ENCODE measurements around the gene RFX8. TPM values are rescaled to one million over a fixed set of nuclear protein-coding genes. Genes with fewer than 3 reads are reported as not detected.
"Not testable (repeated sequence)": the region's sequence is repeated elsewhere in the genome, so short reads cannot be mapped to it uniquely, and the experiment has no call there.

Gene RFX8
- total RNA-seq, 1 donor from 2014 or later, result 0.49 TPM

DNA sequence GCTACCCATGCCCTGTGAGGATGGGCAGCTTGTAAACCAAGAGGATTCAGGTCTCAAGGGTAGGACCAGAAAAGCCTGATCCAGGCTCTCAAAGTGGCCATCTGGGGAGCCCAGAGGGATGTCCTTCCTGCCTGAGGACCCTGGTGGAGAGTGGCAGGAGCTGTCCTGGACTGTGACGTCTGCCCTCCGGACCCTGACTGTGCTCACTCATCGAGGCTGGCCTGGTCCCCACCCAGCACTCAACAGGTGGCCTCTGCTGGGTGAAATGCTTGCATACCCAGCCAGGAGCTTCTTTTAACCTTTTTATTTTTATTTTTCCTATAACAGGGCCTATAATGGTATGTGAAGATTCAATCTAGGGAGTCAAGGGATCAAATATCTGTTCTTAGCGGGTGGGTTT, 112.1 kb downstream of the RFX8 start:
- Mint-ChIP-seq H3K4me1 (peaks cover 26% of the 10 kb centered on the region), H3K27ac (no peak overlapping the region), H3K4me3 (no peak overlapping the region), H3K9me3 (no peaks in the 10 kb centered on the region), H3K36me3 (ENCODE audit: low read depth) (no peaks in the 10 kb centered on the region), H3K27me3 (peaks cover 14% of the 10 kb centered on the region)
- no peak for DNase-seq
- intact Hi-C loops (cut with micrococcal nuclease), result no loop called here

GRCh38 chr2:101362316-101362715, 112.6 kb downstream of the RFX8 start:
- peak overlapping the region; percentile 55 for H3K4me3 Mint-ChIP-seq
- no peak for DNase-seq
- peaks cover 14% of the 10 kb centered on the region for H3K27me3 Mint-ChIP-seq
- intact Hi-C loops (cut with micrococcal nuclease), result no loop called here
- no peak overlapping the region for H3K27ac Mint-ChIP-seq
- peaks cover 26% of the 10 kb centered on the region for H3K4me1 Mint-ChIP-seq
- H3K9me3 Mint-ChIP-seq, result no peaks in the 10 kb centered on the region
- no peaks in the 10 kb centered on the region for H3K36me3 Mint-ChIP-seq (ENCODE audit: low read depth)

DNA sequence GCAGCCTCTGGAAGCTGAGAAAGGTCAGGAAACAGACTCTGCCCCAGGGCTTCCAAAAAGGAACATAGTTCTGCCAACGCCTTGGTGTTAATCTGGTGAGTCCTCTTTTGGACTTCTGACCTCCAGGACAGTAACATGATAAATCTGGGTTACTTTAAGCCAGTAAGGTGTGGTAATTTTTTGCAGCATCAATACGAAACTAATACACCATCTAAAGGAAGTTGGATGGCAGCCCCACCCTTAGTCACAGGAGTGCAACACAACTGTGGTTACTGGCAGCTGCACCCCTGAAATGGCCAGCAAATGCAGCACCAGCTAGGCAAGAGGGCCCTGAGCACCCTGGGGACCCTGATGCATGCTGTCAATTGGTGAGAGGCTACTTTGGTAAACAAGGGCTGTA, 113.4 kb downstream of the RFX8 start:
- Mint-ChIP-seq H3K4me1 (peaks cover 26% of the 10 kb centered on the region), H3K9me3 (no peaks in the 10 kb centered on the region), H3K27me3 (peaks cover 14% of the 10 kb centered on the region), H3K4me3 (peak overlapping the region; percentile 55), H3K27ac (no peak overlapping the region), H3K36me3 (ENCODE audit: low read depth) (no peaks in the 10 kb centered on the region)
- peak; percentile 76 for DNase-seq
- intact Hi-C loops (cut with micrococcal nuclease), result no loop called here

DNA sequence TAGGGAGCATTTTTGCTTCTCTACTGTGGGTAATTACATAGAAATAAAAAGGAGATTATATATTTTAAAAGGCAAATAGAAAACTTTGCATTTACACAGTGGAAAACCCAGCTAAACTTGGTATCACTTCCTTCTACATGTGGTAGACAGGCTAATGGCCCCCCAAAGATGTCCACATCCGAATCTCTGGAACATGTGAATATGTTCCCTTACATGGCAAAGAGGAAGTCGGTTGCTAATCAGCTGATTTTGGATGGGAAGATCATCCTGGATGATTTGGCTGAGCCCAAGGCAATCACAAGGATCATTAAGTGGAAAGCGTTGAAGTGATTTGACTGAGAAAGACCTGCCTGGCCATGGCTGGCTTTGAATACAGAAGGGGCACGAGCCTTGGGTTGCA, 113.8 kb downstream of the RFX8 start:
- H3K4me1 Mint-ChIP-seq, result peaks cover 26% of the 10 kb centered on the region
- no peak overlapping the region for H3K27ac Mint-ChIP-seq
- no peaks in the 10 kb centered on the region for H3K9me3 Mint-ChIP-seq
- no peak for DNase-seq
- peaks cover 14% of the 10 kb centered on the region for H3K27me3 Mint-ChIP-seq
- intact Hi-C loops (cut with micrococcal nuclease), result no loop called here
- H3K36me3 Mint-ChIP-seq (ENCODE audit: low read depth), result no peaks in the 10 kb centered on the region
- peak overlapping the region; percentile 55 for H3K4me3 Mint-ChIP-seq

DNA sequence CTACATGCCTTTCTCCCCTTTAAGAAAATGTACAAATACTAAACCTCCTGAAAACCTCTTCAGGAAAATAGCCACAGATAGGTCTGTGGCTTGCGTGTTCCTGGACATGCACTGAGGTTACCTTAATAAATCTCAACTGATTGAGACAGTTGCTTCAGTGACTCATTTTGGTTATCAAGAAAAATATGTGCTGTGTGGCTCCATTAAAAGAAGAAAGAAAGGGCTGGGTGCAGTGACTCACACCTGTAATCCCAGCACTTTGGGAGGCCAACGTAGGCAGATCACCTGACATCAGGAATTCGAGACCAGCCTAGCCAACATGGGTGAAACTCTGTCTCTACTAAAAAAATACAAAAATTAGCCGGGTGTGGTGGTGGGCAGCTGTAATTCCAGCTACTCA, 114.7 kb downstream of the RFX8 start:
- H3K4me1 Mint-ChIP-seq, result peaks cover 26% of the 10 kb centered on the region
- peaks cover 11% of the 10 kb centered on the region for H3K27me3 Mint-ChIP-seq
- H3K9me3 Mint-ChIP-seq, result no peaks in the 10 kb centered on the region
- intact Hi-C loops (cut with micrococcal nuclease), result no loop called here
- H3K27ac Mint-ChIP-seq, result no peak overlapping the region
- H3K4me3 Mint-ChIP-seq, result no peak overlapping the region
- H3K36me3 Mint-ChIP-seq (ENCODE audit: low read depth), result no peaks in the 10 kb centered on the region
- DNase-seq, result no peak

DNA sequence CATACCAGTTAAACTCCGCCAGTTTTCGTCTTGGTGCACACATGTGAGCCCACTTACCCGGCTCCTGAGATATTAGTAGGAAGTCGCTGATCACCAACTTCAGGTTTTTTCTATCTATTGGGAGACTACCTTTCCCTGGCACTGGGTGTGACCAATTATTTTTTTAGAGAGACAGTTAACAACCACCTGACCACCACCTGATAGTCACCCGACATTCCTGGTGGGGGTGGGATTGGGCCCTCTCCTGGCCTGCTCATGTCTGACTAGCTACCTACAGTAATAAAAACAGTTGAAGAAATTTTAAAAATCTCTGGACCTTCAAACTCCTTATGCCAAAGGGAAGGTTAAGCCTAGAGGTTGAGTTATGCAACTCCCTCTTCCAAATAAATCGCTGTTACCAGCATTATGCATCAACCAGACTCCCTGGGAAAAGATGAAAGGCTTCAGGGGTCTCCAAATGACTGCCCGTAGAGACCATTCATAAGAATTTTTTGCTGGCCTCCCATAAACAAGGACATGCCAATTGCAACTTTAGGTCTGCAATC, 115.4 kb downstream of the RFX8 start:
- Mint-ChIP-seq H3K27me3 (peaks cover 5% of the 10 kb centered on the region), H3K4me1 (peaks cover 26% of the 10 kb centered on the region)
- intact Hi-C loops (cut with micrococcal nuclease), result no loop called here

DNA sequence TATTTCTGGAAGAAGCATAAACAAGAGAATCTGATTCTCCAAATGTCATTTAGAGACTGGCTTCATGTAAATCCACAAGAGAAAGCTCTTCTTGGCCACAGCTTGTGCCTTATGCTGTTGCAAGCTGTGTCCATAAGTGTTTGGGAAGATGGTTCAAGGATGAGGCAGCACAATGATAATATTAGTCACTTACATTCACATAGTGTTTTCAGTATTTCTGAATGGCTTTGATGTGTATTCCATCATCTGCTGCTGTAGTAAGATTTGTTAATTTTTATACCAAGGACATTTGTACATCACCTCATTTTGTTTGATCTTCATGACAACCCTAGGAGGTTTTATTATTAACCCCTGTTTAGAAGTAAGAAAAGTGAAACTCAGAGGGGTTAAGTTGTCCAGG, 117.5 kb downstream of the RFX8 start:
- no peak overlapping the region for H3K27ac Mint-ChIP-seq
- H3K36me3 Mint-ChIP-seq (ENCODE audit: low read depth), result no peaks in the 10 kb centered on the region
- no peaks in the 10 kb centered on the region for H3K9me3 Mint-ChIP-seq
- intact Hi-C loops (cut with micrococcal nuclease), result no loop called here
- peaks cover 23% of the 10 kb centered on the region for H3K4me1 Mint-ChIP-seq
- DNase-seq, result no peak
- peaks cover 5% of the 10 kb centered on the region for H3K27me3 Mint-ChIP-seq
- no peak overlapping the region for H3K4me3 Mint-ChIP-seq

More for the DNA sequence above, 115.4 kb downstream of the RFX8 start:
- H3K36me3 Mint-ChIP-seq (ENCODE audit: low read depth), result no peaks in the 10 kb centered on the region
- no peak for DNase-seq
- H3K4me3 Mint-ChIP-seq, result no peak overlapping the region
- no peaks in the 10 kb centered on the region for H3K9me3 Mint-ChIP-seq
- no peak overlapping the region for H3K27ac Mint-ChIP-seq

GRCh38 chr2:101356521-101356920, 118.4 kb downstream of the RFX8 start:
- peaks cover 5% of the 10 kb centered on the region for H3K27me3 Mint-ChIP-seq
- no peaks in the 10 kb centered on the region for H3K9me3 Mint-ChIP-seq
- intact Hi-C loops (cut with micrococcal nuclease), result no loop called here
- H3K4me1 Mint-ChIP-seq, result peaks cover 15% of the 10 kb centered on the region
- H3K36me3 Mint-ChIP-seq (ENCODE audit: low read depth), result no peaks in the 10 kb centered on the region
- no peak for DNase-seq
- no peak overlapping the region for H3K27ac Mint-ChIP-seq
- H3K4me3 Mint-ChIP-seq, result no peak overlapping the region

DNA sequence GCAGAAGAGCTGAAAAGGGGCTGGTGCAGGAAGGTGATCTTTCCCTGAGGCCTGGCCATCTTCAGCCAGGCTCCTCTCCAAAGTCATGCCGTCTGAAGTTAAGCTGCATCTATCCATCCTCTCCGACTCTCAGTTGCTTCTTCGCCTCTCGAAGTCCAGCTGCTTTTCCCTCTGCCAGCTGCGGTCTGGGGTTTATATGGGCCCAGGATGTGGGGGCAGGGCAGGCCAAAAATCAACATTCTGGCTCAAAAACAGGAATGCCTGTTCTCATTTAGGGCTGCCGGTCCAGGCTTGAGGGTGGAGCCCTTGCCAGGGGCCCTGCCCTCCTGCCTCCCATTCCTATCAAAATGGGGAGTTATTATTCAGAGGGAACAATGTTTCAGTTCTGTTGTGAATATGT, 118.9 kb downstream of the RFX8 start:
- Mint-ChIP-seq H3K9me3 (no peaks in the 10 kb centered on the region), H3K36me3 (ENCODE audit: low read depth) (no peaks in the 10 kb centered on the region), H3K27ac (peak overlapping the region; percentile 22), H3K4me3 (no peak overlapping the region), H3K4me1 (peaks cover 10% of the 10 kb centered on the region), H3K27me3 (peaks cover 5% of the 10 kb centered on the region)
- DNase-seq, result no peak
- intact Hi-C loops (cut with micrococcal nuclease), result no loop called here

GRCh38 chr2:101355401-101356054, 119.4 kb downstream of the RFX8 start:
- intact Hi-C loops (cut with micrococcal nuclease), result no loop called here

GRCh38 chr2:101354420-101355311, 120.2 kb downstream of the RFX8 start:
- Mint-ChIP-seq H3K27ac (no peak overlapping the region), H3K36me3 (ENCODE audit: low read depth) (no peaks in the 10 kb centered on the region), H3K27me3 (peaks cover 3% of the 10 kb centered on the region), H3K4me3 (no peak overlapping the region), H3K9me3 (no peaks in the 10 kb centered on the region), H3K4me1 (peaks cover 5% of the 10 kb centered on the region)
- intact Hi-C loops (cut with micrococcal nuclease), result no loop called here
- no peak for DNase-seq

More at GRCh38 chr2:101355401-101356054, 119.4 kb downstream of the RFX8 start:
- H3K27ac Mint-ChIP-seq, result peak overlapping the region; percentile 22
- no peaks in the 10 kb centered on the region for H3K9me3 Mint-ChIP-seq
- H3K4me3 Mint-ChIP-seq, result no peak overlapping the region
- H3K4me1 Mint-ChIP-seq, result peaks cover 7% of the 10 kb centered on the region
- peaks cover 5% of the 10 kb centered on the region for H3K27me3 Mint-ChIP-seq
- DNase-seq, result no peak
- no peaks in the 10 kb centered on the region for H3K36me3 Mint-ChIP-seq (ENCODE audit: low read depth)

- intact Hi-C loops (cut with micrococcal nuclease); H3K27ac Mint-ChIP-seq; H3K9me3 Mint-ChIP-seq: not testable (repeated sequence)
Observed at GRCh38 chr2:101352631-101353030, 122.3 kb downstream of the RFX8 start.

DNA sequence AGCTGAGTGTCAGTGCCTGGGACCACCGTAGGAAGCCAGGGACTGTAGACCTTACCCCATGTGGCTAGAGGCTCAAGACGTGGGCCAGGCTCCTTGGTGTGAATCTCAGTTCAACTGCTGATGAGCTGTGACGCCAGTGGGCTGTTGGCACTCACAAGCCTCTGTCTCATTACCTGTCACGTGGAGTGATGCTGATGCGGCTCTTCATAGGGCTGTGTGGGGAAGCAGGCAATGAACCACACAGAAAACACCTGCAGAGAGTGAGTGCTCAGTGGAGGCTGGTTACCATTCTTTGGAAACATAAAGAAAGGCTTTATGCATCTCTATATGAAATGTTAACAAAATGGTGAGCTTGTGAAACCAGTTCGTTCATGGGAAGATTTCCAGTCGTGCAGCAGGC, 123.7 kb downstream of the RFX8 start:
- Mint-ChIP-seq H3K27ac (no peak overlapping the region), H3K4me1 (peaks cover 7% of the 10 kb centered on the region), H3K36me3 (ENCODE audit: low read depth) (no peaks in the 10 kb centered on the region), H3K27me3 (peaks cover 8% of the 10 kb centered on the region), H3K9me3 (no peaks in the 10 kb centered on the region), H3K4me3 (no peak overlapping the region)
- DNase-seq, result no peak
- intact Hi-C loops (cut with micrococcal nuclease), result no loop called here

More at GRCh38 chr2:101352631-101353030, 122.3 kb downstream of the RFX8 start:
- H3K4me1 Mint-ChIP-seq; H3K27me3 Mint-ChIP-seq; H3K36me3 Mint-ChIP-seq (ENCODE audit: low read depth); H3K4me3 Mint-ChIP-seq; DNase-seq: not testable (repeated sequence)
